K562 treated with DMSO at 1 percent for 4 hours (cell line): Measurements from ENCODE around the gene L3MBTL4. TPM values are rescaled to one million over a fixed set of nuclear protein-coding genes. Genes with fewer than 3 reads are reported as not detected.

ENCODE experiments used
- total RNA-seq: library from RNA; unstranded; fragments of 300-600 nt; gene quantifications from 2 replicates; pipeline ENCODE4 v1.2.3, GENCODE V29; 2022; ENCODE audit not compliant: insufficient read depth

The L3MBTL4 gene
- total RNA-seq = not detected in 2 replicates

DNA sequence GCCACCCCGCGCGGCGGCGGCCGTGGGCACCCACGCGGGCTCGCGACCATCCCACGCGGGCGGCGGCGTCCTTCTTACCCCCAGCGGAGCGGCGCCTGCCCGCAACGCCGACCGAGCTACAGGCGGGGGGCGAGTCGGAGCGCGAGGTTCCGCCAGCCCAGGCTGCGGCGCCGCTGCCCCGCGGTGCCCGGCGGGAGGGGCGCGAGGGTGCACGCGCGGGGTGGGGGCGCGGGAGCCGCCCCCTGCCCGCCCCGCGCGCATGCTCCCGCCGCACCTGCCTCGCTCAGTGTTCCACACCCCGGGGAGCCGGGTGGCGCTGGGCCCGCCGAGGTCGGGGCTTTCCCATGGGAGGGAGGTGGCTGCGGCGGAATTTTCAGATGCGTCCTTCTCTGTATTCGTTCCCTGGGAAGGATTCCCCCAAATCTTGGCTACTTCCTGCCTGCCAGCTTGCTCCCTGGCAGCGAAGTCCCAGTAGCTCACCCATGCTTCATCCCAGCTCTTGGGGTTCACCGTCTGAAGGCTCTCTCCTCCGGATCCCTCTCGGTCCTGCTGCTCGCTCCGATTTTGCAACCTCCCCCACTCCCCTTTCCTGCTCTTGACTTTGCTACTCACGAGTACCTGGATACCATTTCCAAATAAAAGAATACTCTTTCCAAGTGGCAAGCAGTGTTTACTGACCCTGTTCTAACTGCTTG, at the start of gene L3MBTL4:
TSS of gene L3MBTL4 (minus strand) at position 189 of the 695 bp plus-strand sequence. CDS start 103,286 bp downstream, outside the sequence.

